Medulla oblongata (tissue), 1 donor: Measurements from ENCODE around the gene SYNJ1.
"Not testable (repeated sequence)": the region's sequence is repeated elsewhere in the genome, so short reads cannot be mapped to it uniquely, and the experiment has no call there.

Source experiments
- DNase-seq: peaks from one replicate; pipeline ENCODE4 v3.0.0-alpha.2; 2015; ENCODE audit errors: extremely low spot score

The SYNJ1 gene

DNA sequence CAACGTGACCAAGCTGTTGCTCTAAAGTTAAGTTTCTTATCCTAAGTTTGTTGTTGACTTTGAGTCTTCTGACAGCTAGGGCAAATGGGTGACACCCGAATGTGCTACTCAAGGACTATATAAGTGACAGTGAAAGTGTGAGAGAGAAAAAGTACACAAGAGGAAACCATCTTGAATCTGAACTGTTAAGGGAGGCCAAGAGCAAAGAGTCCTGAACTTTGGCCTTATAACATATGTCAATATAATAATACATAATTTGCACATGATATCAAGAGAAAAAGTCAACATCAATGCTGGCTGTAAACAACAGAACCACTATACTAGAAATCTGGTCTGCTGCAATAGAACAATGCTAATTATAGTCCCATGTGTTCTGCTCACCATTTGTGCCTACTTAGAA, 29.5 kb downstream of the SYNJ1 start:
- no peak for DNase-seq

DNA sequence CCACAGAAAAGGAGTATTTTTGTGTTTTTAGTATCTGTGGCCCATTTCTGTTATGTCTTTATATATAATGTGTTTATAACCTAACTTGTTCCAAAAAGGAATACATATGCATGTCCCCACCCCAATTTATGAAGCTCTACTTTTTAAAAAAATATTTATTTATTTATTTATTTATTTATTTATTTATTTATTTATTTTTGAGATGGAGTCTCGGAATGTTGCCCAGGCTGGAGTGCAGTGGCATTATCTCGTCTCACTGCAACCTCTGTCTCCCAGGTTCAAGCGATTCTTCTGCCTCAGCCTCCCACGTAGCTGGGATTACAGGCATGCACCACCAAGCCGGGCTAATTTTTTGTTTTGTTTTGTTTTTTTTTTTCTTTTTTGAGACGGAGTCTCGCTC, 32.3 kb downstream of the SYNJ1 start:
- not testable (repeated sequence) for DNase-seq

DNA sequence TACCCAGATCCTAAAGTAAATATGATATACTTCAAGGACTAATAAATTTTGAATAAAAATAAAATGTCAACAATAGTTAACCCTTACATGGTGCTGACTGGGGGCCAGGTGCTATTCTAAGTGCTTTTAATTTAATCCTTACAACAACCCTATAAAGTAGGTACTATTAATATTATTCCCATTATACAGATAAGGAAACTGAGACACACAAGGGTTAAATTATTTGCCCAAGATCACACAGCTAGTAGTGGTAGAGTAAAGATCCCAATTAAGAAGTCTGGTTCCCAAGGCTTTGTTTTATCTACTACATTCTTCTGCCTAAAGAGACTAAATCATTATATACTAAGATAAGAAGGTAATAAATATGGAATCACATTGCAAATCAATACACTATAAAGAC, 34.2 kb downstream of the SYNJ1 start:
- DNase-seq: no peak

DNA sequence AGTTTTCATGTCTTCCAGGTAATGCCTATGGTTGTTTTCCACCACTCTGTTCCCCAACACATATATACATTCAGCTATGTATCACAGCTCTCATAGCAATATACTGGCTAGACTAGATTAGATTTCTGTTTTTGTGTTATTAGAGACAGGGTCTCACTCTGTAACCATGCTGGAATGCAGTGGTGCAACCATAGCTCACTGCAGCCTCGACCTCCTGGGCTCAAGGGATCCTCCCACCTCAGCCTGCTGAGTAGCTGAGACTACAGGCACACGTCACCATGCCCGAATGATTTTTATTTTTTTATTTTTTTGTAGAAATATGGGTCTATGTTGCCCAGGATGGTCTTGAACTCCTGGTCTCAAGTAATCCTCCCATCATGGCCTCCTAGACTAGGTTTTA, 37.7 kb downstream of the SYNJ1 start:
- DNase-seq: no peak

DNA sequence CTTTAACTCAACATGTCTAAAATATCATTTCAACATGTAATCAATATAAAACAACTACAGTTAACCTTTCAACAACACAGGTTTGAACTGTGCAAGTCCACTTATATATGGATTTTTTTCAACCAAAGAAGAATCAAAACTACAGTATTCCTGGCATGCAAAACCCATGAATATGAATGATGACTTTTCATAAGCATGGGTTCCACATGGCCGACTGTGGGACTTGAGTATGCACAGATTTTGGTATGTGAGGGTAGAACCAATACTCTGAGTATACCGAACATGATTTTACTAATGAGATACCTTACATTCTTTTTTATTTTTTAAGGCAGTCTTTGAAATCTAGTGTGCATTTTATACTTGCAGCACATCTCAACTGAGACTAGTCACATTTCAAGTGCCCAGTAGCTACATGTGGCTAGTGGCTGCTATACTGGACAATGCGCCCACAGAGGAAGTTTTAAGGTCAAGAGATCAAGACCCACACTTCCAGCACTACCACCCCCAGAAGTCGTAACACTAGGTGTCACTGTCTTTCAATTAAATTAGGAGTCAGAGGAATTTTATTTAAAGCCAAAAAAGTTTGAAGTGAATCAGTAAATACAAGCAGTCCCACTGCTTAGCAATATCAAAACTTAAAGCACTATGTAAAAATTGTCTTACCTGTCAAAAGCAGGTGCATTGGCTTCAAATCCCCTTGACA, 40.0 kb downstream of the SYNJ1 start:
- DNase-seq: no peak

DNA sequence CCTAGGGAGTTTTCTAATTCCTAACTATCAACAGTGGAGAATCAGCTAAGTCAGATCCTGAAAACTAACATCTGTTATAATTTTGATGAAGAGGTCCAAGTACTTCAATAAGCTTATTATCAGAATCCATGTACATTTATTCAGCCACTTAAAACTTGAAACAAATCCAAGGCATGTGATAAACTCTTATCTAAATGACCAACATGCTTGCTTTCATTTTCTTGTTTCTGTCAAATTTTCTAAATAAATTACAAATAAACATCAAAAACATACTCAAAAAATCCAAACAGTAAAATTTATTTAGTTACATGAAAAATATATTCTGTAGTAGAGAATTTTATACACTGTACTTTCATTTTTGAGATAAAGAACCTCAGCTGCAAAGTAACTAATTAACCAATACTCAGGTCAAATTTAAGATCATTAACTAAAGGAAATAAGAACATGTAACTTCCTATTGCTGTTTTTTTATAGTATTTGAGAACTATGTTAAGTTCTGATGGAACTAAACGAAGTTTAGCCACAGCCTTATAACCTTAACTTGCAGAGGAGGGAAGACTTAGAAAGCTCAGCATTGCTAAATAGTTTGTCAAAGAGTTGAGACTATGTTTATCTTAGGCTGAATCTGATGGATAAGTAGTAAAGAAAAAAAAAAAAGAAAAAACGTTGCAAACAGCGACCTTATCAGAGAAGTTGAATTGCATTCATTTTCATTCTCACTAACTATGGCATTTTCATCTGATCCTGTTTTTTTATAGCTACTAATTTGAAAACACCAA, 44.9 kb downstream of the SYNJ1 start:
- DNase-seq: no peak

DNA sequence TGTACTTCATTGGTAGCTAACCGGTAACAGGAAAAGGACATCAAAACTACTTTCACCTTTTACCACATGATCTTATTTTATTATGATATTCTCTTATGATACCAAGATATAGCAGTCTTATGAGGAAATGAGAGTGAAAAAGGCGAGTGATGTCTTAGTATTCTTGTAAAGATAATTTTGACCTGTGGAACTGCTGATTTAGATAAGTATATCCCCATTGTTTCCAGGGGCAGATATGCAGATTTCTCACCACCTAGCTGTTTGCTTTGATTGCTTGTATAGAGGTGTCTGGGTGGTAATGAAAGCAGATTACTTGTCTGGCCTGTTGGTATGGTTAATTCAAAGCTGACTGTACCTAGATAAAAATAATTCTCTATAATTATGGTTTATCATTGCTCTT, 53.1 kb downstream of the SYNJ1 start:
- no peak for DNase-seq

DNA sequence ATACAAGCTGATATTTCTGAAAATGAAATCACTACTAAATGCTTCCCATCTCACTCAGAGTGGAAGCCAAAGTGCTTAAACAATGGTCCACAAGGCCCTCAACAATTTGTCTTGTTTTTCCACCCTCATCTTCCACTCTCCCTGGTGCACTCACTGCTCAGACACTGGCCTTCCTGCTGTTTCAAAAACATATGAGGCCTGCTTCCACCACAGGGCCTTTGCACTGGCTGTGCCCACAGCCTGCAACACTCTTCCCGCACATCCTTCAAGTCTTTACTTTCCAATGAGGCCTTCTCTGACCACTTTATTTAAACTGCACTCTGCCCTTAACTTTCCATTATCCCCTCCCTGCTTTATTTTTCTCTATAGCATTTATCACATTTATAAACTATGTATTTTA, 53.8 kb downstream of the SYNJ1 start:
- no peak for DNase-seq

DNA sequence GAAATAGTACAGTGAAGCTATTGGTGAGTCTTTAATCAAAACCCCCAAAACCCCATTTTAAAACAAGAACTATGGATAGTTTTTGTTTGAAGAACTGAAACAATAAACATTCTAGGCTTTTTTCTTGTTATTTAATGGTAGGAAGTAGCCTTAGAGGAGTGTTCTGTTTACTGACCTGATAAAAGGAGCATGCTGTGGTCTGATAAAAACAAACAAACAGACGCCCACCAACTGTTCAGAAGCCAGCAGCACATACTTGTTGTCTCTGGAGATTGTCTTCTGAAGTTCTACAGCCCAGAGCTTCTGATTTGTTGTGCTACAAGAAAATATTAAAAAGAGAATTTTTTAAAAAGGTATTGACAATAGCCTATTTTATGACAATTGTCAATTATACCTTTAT, 61.6 kb downstream of the SYNJ1 start:
- no peak for DNase-seq

DNA sequence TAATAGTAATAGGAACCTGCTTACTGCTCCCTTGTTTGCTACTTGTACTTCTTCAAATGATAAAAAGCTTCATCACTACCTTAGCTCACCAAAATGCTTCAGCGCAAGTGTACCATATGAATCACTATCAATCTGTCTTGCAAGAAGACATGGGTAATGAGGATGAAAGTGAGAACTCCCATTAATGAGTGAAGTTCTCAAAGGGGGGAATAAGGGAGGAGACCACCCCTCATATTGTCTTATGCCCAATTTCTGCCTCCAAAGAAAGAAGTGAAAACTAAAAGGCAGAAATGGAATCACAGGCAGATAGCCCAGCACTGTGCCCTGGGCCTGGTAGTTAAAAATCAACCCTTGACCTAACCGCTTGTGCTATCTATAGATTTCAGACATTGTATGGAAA, 63.7 kb downstream of the SYNJ1 start:
- not testable (repeated sequence) for DNase-seq

DNA sequence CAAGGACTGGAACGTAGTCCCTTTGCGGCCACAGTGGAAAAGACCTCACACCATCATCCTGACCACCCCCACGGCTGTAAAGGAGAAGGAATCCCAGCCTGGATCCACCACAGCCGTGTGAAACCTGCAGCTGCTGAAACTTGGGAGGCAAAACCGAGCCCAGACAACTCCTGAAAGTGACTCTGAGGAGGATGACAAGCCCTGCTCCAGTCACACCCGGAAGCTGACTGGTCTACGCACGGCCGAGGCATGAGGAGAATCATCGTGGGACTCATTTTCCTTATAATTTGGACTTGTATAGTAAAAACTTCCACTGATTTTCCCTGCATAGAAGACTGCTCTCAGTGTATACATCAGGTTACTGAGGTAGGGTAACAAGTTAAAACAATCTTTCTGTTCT, 65.8 kb downstream of the SYNJ1 start:
- not testable (repeated sequence) for DNase-seq

DNA sequence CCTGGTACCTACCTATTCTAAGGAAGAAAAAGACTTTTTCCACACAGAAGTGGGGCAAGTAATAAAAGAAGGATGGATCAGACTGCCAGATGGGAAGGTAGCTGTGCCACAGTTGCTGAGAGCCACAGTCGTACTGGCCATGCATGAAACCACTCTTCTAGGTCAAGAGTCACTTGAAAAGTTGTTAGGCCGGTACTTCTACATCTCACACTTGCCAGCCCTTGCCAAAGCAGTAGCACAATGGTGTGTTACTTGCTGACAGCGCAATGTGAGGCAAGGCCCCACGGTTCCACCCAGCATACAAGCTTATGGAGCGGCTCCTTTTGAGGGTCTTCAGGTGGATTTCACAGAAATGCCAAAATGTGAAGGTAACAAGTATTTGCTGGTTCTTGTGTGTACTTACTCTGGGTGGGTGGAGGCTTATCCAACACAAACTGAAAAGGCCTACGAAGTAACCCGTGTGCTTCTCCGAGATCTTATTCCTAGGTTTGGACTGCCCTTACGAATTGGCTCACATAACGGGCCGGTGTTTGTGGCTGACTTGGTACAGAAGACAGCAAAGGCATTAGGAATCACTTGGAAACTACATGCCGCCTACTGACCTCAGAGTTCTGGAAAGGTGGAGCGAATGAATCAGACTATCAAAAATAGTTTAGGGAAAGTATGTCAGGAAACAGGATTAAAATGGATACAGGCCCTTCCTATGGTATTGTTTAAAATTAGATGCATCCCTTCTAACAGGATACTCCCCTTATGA, 66.6 kb downstream of the SYNJ1 start:
- DNase-seq: not testable (repeated sequence)

DNA sequence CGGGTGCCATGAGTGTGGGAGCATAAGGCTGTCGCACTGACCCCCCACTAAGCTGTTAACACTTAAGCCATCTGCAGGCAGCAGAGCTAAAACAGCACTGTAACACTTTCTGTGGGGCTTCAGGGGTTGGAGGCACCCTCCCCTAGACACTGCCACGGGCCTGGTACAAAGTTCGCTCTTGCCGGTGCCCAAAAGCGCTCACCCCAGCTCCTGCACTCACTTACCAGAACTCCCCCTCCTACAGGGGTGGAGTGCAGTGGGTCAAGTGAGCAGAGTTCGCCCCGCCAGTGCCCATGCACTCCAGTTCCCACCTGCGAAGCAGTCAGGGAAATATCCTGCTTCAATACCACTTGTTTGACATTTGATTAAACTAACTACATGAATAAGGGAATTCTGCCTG, 69.3 kb downstream of the SYNJ1 start:
- no peak for DNase-seq

DNA sequence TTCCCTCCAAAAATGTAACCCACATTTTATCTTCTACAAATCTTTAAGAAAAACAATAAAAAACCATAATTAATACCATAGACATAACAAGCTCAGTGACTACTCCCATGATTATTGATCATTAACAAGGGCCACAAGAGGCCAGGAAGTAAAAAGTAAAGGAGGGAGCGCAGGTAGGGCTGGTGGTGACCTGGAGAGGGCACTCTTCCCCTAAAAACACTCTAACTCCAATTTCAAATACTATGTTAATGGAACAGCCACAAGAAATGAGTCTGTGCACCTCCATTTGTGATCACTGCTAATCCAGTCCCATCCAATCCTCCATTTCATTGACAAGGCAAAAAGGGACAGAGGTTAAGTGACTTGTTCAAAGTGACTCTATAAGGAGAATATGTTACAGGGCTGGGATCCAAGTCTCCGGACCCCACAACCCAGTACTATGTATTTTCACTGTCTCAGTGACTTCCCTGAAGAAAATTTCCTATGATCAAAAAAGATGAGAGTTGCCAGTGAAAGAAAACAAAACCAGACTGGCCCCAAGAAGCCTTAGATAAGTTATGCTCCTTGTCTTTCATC, 74.4 kb downstream of the SYNJ1 start:
- DNase-seq: peak; percentile 5

DNA sequence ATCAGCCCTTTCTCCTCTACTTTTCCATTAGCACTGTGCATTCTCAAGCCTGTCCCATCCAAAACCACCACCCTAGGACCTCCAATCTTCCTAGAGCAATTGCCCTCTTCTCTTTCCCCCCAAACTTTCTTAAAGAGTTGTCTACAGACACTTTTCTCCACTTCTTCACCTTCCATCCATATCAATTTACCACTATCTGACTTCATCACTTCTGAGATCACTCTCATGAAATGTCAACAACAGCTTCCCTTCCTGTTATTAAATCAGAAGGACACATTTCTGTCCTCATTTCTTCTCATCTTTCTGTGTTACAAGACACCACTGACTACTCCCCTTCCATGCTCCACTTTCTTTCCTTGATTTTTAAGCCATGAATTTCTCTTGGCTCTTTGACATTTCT, 79.6 kb downstream of the SYNJ1 start:
- no peak for DNase-seq

DNA sequence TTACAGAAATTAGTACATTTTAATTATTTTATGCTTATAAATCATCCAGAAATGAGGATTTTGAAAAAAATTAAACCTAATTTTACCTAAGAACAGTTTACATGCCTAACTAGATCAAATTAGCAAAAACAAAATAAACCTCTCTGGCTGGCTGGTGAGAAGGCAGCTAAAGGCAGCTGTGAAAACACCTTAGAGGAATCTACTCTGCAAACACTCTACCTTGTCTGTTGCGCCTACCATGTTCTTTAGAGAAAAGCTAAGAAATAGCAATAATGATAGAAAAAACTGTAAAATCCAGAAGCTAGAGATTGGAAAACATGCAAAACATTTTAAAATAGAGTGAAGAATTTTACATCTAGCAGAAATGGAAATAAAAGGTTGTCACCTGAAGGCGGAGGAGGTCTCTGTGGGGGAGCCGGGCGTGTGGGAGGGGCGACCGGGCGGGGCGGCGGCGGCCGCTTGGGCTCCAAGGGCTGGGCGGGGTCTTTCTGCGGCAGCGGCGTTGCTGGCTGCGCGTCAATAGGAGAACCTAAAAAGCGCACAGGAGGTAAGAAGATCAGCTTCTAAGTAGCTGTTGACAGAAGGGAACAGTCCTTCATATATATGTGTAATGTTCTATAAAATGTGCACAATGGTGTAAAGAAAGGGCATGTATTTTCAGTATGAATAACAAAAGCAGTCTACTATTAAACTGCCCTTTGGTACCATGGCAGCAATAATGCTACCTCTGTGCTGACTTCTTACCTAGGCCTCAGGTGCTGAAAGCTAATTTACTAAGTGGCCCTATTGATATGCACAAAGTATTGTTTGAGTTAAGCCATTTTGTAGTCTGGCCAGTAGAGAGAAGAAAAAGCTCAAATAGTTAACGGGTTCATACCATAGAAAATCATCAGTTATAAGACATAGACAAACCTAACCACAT, 82.3 kb downstream of the SYNJ1 start:
- DNase-seq: no peak

DNA sequence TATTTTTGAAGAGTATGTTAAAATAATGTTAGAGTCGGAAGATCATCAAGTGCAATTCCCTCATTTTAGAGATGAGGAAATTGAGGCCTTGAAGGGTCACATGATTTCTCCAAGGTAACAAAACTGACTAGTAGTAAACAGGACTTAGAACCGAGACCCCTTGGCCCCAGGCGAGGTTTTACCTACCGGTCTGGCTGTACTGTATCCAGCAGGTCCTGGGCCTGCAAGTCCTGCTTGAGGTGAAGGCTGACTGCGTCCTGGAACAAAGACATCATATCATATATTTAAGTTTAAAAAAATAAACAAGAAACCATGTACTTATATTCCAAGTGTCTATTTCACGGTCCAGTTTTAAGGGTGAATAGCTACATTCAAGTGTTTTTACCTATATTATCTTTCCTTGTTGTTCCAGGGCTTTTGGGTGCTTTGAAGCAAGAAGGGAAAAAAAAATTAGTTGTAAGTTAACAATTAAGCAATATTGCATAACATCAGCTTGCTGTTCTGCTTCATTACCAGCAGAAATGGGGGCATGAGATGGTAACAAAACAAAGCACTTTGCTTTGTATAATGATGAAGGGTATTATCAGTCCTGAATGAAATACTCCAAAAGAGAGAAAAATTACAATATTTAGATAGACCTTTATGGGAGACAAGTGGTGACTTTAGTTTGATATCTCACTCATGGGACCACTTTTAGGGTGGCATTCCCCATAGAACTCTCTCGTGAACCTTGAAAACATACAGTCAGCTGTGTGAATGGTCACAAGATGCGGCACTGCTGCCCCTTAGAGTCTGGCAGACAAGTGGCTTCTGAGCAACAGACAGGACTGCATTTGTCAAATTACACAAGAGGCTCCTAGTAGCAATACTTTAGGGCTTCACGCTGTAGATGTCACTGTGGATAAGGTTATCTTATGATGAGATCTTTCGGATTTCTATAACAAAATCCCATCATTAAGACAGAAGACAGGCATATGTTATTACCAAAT, 85.8 kb downstream of the SYNJ1 start:
- peak; percentile 77 for DNase-seq

DNA sequence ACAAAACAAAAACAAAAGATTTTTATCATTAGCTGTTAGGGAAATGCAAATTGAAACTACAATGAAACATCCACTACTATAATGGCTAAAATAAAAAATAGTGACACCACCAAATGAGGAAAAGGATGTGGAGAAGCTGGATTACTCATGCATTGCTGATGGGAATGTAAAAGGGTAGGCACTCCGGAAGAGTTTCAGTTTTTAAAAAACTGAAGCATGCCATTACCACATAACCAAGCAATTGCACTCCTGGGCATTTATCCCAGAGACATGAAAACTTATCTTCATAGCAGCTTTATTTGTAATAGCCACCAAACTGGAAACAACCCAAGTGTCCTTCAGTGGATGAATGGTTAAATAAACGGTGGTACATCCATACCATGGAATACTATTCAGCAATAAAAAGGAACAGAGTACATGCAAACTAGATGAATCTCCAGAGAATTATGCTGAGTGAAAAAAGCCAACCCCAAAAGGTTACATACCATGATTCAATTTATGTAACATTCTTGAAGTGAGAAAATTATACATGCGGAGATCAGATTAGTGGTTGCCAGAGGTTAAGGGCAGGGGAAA, 101.1 kb downstream of the SYNJ1 start:
- no peak for DNase-seq

DNA sequence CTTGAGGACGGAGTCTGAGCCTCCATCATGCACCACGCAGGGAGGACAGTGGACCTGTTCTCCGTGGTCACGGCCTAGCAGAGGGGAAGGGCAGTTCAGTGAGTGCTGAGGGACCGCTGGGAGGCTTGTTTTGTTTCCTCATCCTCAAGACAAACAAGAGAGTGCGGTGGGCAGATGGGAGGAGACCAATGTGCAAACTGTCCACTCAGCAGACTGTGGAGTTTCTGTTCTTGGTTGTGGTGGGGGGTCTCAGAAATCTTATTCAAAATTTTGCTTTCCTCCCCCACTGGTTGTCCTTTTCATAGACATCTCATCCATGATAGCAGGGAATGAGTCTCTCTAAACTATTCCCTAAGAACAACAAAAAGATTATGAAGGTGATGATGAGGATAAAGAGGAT, 109.6 kb downstream of the SYNJ1 start:
- not testable (repeated sequence) for DNase-seq
